Type B pancreatic cell (in vitro differentiated cells): ENCODE data around the gene ABCA7. TPM values are rescaled to one million over a fixed set of nuclear protein-coding genes. Genes with fewer than 3 reads are reported as not detected.

Experiments used
- DNase-seq: peaks from one replicate; pipeline ENCODE4 v3.0.0; 2021; ENCODE audit warnings: mixed read lengths; ENCODE audit not compliant: unreplicated experiment; ENCODE audit errors: extremely low spot score
- H3K27ac Mint-ChIP-seq: 2 replicates; pipeline ENCODE4 v1.8.0; 2021; ENCODE audit warnings: mild to moderate bottlenecking, mixed read lengths
- H3K27me3 Mint-ChIP-seq: 2 replicates; pipeline ENCODE4 v1.8.0; 2021; ENCODE audit warnings: mixed read lengths
- H3K36me3 Mint-ChIP-seq: 2 replicates; pipeline ENCODE4 v1.8.0; 2021; ENCODE audit warnings: mixed read lengths
- H3K4me1 Mint-ChIP-seq: one replicate; pipeline ENCODE4 v1.8.0; 2021; ENCODE audit warnings: mixed read lengths; ENCODE audit not compliant: unreplicated experiment
- H3K4me3 Mint-ChIP-seq: 2 replicates; pipeline ENCODE4 v1.8.0; 2021; ENCODE audit warnings: mild to moderate bottlenecking, mixed read lengths
- H3K9me3 Mint-ChIP-seq: 2 replicates; pipeline ENCODE4 v1.8.0; 2021; ENCODE audit warnings: mixed read lengths
- CTCF ChIP-seq: fragments of 200-600 bp; sonication (generic); conservative IDR thresholded peaks from 2 replicates; pipeline ENCODE4 v1.5.0; 2021; ENCODE audit warnings: antibody characterized with exemption, mild to moderate bottlenecking
- total RNA-seq: library from RNA; stranded (reverse); gene quantifications from 2 replicates; pipeline ENCODE4 v1.2.1, GENCODE V29; 2021; ENCODE audit warnings: low replicate concordance

Gene ABCA7
- total RNA-seq, 1 donor from 2014 or later: 26.1 TPM

- TF ChIP-seq CTCF: no peak
- peaks cover 9% of the 10 kb centered on the region for H3K4me1 Mint-ChIP-seq
- H3K9me3 Mint-ChIP-seq: no peaks in the 10 kb centered on the region
- H3K27me3 Mint-ChIP-seq: no peaks in the 10 kb centered on the region
- H3K4me3 Mint-ChIP-seq: peak overlapping the region; percentile 83
- no peaks in the 10 kb centered on the region for H3K36me3 Mint-ChIP-seq
- DNase-seq: no peak
- H3K27ac Mint-ChIP-seq: peak overlapping the region; percentile 41
These were observed 65.3 kb downstream of the ABCA7 start for GRCh38 chr19:1105008-1105872.

DNA sequence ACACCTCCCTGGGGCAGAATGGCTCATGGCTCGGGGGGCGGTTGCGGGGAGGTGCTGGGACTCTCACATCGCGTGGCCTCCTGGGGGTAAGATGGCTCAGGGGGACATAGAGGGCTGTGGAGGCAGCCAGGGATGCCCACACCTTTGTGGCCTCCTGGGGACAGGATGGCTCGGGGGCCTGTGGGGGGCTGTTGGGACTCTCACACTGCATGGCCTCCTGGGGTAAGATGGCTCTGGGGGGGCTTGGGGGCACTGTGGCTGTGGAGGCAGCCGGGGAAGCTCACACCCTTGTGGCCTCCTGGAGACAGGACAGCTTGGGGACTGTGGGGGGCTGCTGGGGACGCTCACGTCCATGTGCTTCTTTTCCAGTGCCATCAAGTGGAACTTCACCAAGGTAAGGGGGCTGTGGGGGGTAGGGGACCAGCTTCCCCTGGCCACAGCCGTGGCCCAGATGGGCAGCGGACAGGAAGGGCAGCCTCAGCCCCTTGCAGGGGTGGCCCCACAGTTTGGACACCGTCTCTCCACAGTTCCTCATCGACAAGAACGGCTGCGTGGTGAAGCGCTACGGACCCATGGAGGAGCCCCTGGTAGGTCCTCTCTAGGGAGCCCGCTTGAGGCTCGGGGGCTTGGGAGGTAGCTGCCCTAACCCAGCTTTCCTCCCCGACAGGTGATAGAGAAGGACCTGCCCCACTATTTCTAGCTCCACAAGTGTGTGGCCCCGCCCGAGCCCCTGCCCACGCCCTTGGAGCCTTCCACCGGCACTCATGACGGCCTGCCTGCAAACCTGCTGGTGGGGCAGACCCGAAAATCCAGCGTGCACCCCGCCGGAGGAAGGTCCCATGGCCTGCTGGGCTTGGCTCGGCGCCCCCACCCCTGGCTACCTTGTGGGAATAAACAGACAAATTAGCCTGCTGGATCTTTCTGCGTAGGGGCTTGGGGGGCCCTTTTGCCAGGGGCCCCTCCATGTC is 66.2 kb downstream of the ABCA7 start:
- Mint-ChIP-seq H3K4me1 (peaks cover 9% of the 10 kb centered on the region), H3K27me3 (no peaks in the 10 kb centered on the region), H3K27ac (no peak overlapping the region), H3K36me3 (no peaks in the 10 kb centered on the region), H3K4me3 (peak overlapping the region; percentile 79), H3K9me3 (no peaks in the 10 kb centered on the region)
- no peak for DNase-seq
- no peak for TF ChIP-seq CTCF

DNA sequence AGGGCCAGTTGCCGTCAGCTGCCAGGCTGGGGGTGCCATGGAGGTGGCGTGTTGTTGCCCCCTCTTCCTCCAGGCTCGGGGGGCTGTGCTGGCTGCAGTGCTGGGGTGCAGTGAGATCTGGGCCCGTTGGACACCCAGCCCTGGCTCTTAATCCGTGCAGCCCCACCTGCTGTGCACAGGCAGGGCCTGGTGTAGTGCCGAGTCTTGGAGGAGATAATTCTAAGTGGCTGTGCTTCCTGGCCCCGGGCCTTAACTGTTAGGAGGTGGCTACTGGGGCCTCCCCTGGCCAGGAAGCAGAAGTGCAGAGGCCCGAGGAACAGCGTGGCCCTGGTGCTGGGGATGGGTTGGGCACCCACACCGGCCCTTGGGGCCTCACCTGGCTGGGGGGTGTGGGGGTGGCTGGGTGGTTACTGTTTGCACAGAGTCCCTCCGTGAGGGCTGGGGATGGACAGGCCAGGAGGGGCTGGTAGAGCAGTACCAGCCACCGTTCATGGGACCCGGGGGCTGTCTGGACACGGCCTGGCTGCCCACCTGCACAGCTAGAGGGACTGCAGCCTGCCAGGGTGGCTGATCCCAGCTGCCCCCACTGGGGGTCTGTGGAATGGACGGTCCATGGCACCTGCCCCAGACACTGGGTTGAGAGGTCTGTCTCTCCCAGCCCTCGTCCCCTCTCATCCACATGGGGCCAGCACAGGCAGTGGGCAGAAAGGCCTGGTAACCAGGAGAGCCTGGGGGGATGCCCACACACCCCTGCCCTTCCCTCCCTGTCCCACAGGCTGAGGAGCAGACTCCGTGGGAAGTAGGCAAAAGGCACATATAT is 67.1 kb downstream of the ABCA7 start:
- Mint-ChIP-seq H3K4me1 (peaks cover under 1% of the 10 kb centered on the region), H3K9me3 (no peaks in the 10 kb centered on the region), H3K27me3 (no peaks in the 10 kb centered on the region), H3K4me3 (peak overlapping the region; percentile 79), H3K36me3 (no peaks in the 10 kb centered on the region), H3K27ac (peak overlapping the region; percentile 63)
- no peak for DNase-seq
- no peak for TF ChIP-seq CTCF

GRCh38 chr19:1107661-1108261 is 67.9 kb downstream of the ABCA7 start:
- H3K27ac Mint-ChIP-seq: no peak overlapping the region
- H3K27me3 Mint-ChIP-seq: no peaks in the 10 kb centered on the region
- no peaks in the 10 kb centered on the region for H3K9me3 Mint-ChIP-seq
- no peak for TF ChIP-seq CTCF
- H3K4me3 Mint-ChIP-seq: no peak overlapping the region
- H3K36me3 Mint-ChIP-seq: no peaks in the 10 kb centered on the region
- no peaks in the 10 kb centered on the region for H3K4me1 Mint-ChIP-seq
- DNase-seq: no peak
